ENCODE measurements around the gene MRPS23. TPM values are rescaled to one million over a fixed set of nuclear protein-coding genes. Genes with fewer than 3 reads are reported as not detected.
A peak's percentile ranks its signal among the peaks of the same experiment; 100 is the strongest.

Gene MRPS23
- total and polyA plus RNA-seq, 9 of the 15 experiments (the other 6 are each of a cell fraction or from before 2014, with no cell fraction given) = 59.1 to 298 (median 98.8) TPM

DNA sequence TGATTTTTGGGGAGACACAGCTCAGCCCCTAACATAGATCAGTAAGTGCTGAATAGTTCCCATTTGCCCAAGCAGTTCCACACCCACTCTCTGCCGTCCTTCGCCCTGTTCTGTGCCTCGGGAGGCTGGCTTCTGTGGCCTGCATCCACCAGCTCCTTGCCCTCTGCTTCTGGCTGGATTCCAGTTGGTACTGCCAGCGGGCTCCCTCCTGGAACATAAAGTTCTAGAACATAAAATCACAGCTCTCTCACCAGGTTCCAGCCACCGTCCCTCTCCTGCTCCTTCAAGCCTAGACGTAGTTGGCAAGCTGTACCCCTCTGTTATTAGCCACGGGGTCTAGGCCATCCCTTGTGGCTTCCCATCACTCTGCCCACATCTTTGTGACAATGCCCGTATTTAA is 3.9 kb upstream of the MRPS23 start:
- ChIA-PET POLR2A (interaction anchor here (0.9 to 2.6 kb wide), 5 partner anchors 11 to 153 kb away, joined by 3 to 10 read pairs (median 5); partner anchors contain the start of gene SRSF1), CTCF (ENCODE audit: low intra/inter-chr PET ratio) (interaction anchor here (0.6 kb wide), 1 partner anchor 15 kb away, joined by 3 read pairs; no protein-coding TSS in a partner anchor)
- no peak overlapping the region for H3K4me3 ChIP-seq
- no TSS peak for BruUV-seq (replicated peaks)
- H3K27ac ChIP-seq (ENCODE audit: extremely low read depth, low read depth, low read length) = no peak overlapping the region
- no peak for FAIRE-seq
- H2AFZ ChIP-seq (ENCODE audit: low read depth, low read length) = no peak overlapping the region
- WGBS (ENCODE audit: insufficient coverage, low coverage, missing lambda C conversion rate) = 76% methylated on average over 8 of the region's 8 CpGs
- TF ChIP-seq FOSL1 (tag; conservative IDR thresholded peaks at IDR 0.05) (no peak), ETV5 (CRISPR knock-in tag; IDR thresholded peaks at IDR 0.05; ENCODE audit: low read depth) (no peak), NFIC (IDR thresholded peaks at IDR 0.05) (0 out of 2 replicates have a peak, but pooled peaks have one; percentile 6)
- H3K9me1 ChIP-seq (ENCODE audit: control insufficient read depth, insufficient read depth, low read length) = no peaks in the 10 kb centered on the region
- no peaks in the 10 kb centered on the region for H3K9me3 ChIP-seq (replicated peaks; ENCODE audit: control insufficient read depth, insufficient read depth, low read depth, low read length)
- H4K20me1 ChIP-seq (replicated peaks; ENCODE audit: control insufficient read depth, insufficient read depth, low read length) = no peaks in the 10 kb centered on the region
- peaks cover 2% of the 10 kb centered on the region; the same call in 1 of the 3 replicates for H3K36me3 ChIP-seq (ENCODE audit: control insufficient read depth, insufficient read depth, low read length)
- in situ Hi-C loops (cut with MboI) = loop anchor here (5.0 kb wide), 1 partner anchor 144 kb away; no protein-coding TSS in a partner anchor
- ATAC-seq = no peak
- H3K4me2 ChIP-seq (ENCODE audit: insufficient read depth, low read length) = no peak overlapping the region
- DNase-seq (ENCODE audit: extremely low read depth in 1 of 4, low spot score in 3 of 4) = no peak
- H3K4me1 ChIP-seq (replicated peaks in 1 of 2; ENCODE audit: control insufficient read depth in 2 of 2, insufficient read depth in 2 of 2, low read length in 2 of 2) = peaks cover 29 to 44% of the 10 kb centered on the region in 2 experiments
- intact Hi-C loops (cut with micrococcal nuclease) = no loop called here
- H3K27me3 ChIP-seq (ENCODE audit: control insufficient read depth in 2 of 2, insufficient read depth in 2 of 2, low read length in 2 of 2) = peaks cover 0 to under 1% of the 10 kb centered on the region in 2 experiments; a peak in 1 of 5 replicates
- peak overlapping the region in 1 of 2 experiments; percentile 61; a peak in 1 of 4 replicates for H3K9ac ChIP-seq (ENCODE audit: insufficient read depth in 1 of 2, low read depth in 2 of 2, low read length in 2 of 2)
- H3K79me2 ChIP-seq (ENCODE audit: control insufficient read depth, insufficient read depth, low read length) = peaks cover 16% of the 10 kb centered on the region

- peak in 2 of 4 experiments; percentile 38 to 51 for DNase-seq (ENCODE audit: extremely low read depth in 1 of 4, low spot score in 3 of 4)
- ChIA-PET CTCF (ENCODE audit: low intra/inter-chr PET ratio) (no interaction called here), POLR2A (interaction anchor here (0.9 to 2.6 kb wide), 3 partner anchors 11 to 153 kb away, joined by 3 to 10 read pairs (median 5); partner anchors contain the start of gene SRSF1)
- BruUV-seq (replicated peaks) = no TSS peak
- Histone ChIP-seq H2AFZ (ENCODE audit: low read depth, low read length) (peak overlapping the region; percentile 3; the same call in 1 of the 2 replicates), H3K4me2 (ENCODE audit: insufficient read depth, low read length) (no peak overlapping the region; the same call in 1 of the 2 replicates), H3K27me3 (ENCODE audit: control insufficient read depth in 2 of 2, insufficient read depth in 2 of 2, low read length in 2 of 2) (no peaks in the 10 kb centered on the region), H3K9me3 (replicated peaks; ENCODE audit: control insufficient read depth, insufficient read depth, low read depth, low read length) (no peaks in the 10 kb centered on the region), H3K36me3 (ENCODE audit: control insufficient read depth, insufficient read depth, low read length) (peaks cover 9% of the 10 kb centered on the region; the same call in 2 of the 3 replicates), H4K20me1 (replicated peaks; ENCODE audit: control insufficient read depth, insufficient read depth, low read length) (no peaks in the 10 kb centered on the region), H3K79me2 (ENCODE audit: control insufficient read depth, insufficient read depth, low read length) (peaks cover 23% of the 10 kb centered on the region), H3K4me3 (no peak overlapping the region), H3K27ac (ENCODE audit: extremely low read depth, low read depth, low read length) (peak overlapping the region; percentile 27; the same call in 1 of the 3 replicates), H3K9me1 (ENCODE audit: control insufficient read depth, insufficient read depth, low read length) (no peaks in the 10 kb centered on the region), H3K4me1 (replicated peaks in 1 of 2; ENCODE audit: control insufficient read depth in 2 of 2, insufficient read depth in 2 of 2, low read length in 2 of 2) (peaks cover 32 to 47% of the 10 kb centered on the region in 2 experiments), H3K9ac (ENCODE audit: insufficient read depth in 1 of 2, low read depth in 2 of 2, low read length in 2 of 2) (no peak overlapping the region)
- in situ Hi-C loops (cut with MboI) (loop anchor here (5.0 kb wide), 1 partner anchor 144 kb away; no protein-coding TSS in a partner anchor), intact Hi-C loops (cut with micrococcal nuclease) (no loop called here)
- FAIRE-seq = peak; percentile 59
- ATAC-seq = no peak
- 5% methylated on average over 6 of the region's 6 CpGs for WGBS (ENCODE audit: insufficient coverage, low coverage, missing lambda C conversion rate)
- TF ChIP-seq, protein P1, sequence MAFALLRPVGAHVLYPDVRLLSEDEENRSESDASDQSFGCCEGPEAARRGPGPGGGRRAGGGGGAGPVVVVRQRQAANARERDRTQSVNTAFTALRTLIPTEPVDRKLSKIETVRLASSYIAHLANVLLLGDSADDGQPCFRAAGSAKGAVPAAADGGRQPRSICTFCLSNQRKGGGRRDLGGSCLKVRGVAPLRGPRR (CRISPR knock-in tag; IDR thresholded peaks at IDR 0.05) = no peak
- peak; percentile 20; the same call in 1 of the 2 replicates for TF ChIP-seq CBFA2T2 (conservative IDR thresholded peaks at IDR 0.05)
- TF ChIP-seq JUNB (CRISPR knock-in tag; conservative IDR thresholded peaks at IDR 0.05) = no peak
- peak; percentile 57 for TF ChIP-seq CBFA2T3 (IDR thresholded peaks at IDR 0.05)
- peak; percentile 82 for TF ChIP-seq ZNF316 (IDR thresholded peaks at IDR 0.05)
- TF ChIP-seq, protein P2, sequence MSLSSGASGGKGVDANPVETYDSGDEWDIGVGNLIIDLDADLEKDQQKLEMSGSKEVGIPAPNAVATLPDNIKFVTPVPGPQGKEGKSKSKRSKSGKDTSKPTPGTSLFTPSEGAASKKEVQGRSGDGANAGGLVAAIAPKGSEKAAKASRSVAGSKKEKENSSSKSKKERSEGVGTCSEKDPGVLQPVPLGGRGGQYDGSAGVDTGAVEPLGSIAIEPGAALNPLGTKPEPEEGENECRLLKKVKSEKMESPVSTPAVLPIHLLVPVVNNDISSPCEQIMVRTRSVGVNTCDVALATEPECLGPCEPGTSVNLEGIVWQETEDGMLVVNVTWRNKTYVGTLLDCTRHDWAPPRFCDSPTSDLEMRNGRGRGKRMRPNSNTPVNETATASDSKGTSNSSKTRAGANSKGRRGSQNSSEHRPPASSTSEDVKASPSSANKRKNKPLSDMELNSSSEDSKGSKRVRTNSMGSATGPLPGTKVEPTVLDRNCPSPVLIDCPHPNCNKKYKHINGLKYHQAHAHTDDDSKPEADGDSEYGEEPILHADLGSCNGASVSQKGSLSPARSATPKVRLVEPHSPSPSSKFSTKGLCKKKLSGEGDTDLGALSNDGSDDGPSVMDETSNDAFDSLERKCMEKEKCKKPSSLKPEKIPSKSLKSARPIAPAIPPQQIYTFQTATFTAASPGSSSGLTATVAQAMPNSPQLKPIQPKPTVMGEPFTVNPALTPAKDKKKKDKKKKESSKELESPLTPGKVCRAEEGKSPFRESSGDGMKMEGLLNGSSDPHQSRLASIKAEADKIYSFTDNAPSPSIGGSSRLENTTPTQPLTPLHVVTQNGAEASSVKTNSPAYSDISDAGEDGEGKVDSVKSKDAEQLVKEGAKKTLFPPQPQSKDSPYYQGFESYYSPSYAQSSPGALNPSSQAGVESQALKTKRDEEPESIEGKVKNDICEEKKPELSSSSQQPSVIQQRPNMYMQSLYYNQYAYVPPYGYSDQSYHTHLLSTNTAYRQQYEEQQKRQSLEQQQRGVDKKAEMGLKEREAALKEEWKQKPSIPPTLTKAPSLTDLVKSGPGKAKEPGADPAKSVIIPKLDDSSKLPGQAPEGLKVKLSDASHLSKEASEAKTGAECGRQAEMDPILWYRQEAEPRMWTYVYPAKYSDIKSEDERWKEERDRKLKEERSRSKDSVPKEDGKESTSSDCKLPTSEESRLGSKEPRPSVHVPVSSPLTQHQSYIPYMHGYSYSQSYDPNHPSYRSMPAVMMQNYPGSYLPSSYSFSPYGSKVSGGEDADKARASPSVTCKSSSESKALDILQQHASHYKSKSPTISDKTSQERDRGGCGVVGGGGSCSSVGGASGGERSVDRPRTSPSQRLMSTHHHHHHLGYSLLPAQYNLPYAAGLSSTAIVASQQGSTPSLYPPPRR (CRISPR knock-in tag; IDR thresholded peaks at IDR 0.05; ENCODE audit: borderline replicate concordance) = no peak
- TF ChIP-seq JUND (IDR thresholded peaks at IDR 0.05; ENCODE audit: borderline replicate concordance, low read depth, low read length) = peak; percentile 30; the same call in 1 of the 2 replicates
- no peak for TF ChIP-seq JUND (tag; IDR thresholded peaks at IDR 0.05; ENCODE audit: borderline replicate concordance, low read depth, low read length)
These were observed 3.1 kb upstream of the MRPS23 start for GRCh38 chr17:57852955-57853328.

Data from K562 (cell line).